Naive thymus-derived CD4-positive, alpha-beta T cell (primary cell): Measurements from ENCODE around the gene FAM107A. TPM values are rescaled to one million over a fixed set of nuclear protein-coding genes. Genes with fewer than 3 reads are reported as not detected.

ENCODE experiments used
- ATAC-seq: fragments of 150-1000 bp; cut with Tn5 transposase; 2 replicates; pipeline ENCODE4 v1.10.0; 2021; ENCODE audit warnings: mild to moderate bottlenecking, moderate library complexity
- CTCF ChIA-PET: fragments of 350-600 bp; sonication (Branson Sonifier 250); formaldehyde crosslinking; loops from one replicate; lab custom pipeline; 2021; ENCODE audit warnings: antibody characterized with exemption; lab: Charles Lee
- POLR2A ChIA-PET: fragments of 350-600 bp; sonication (Branson Sonifier 250); formaldehyde crosslinking; loops from one replicate; lab custom pipeline; 2021; ENCODE audit warnings: antibody characterized with exemption, inconsistent platforms; lab: Charles Lee
- DNase-seq, 9 donors: peaks; one replicate each; pipeline versions ENCODE4 v3.0.0 to v3.0.0-alpha.2; 2020 to 2022; ENCODE audit warnings: mixed read lengths in 1 of 9
- H3K27ac ChIP-seq: one replicate; pipeline ENCODE4 v1.7.0; 2013; ENCODE audit warnings: mild to moderate bottlenecking, low read depth, low read length, moderate library complexity
- H3K27me3 ChIP-seq, 2 donors: one replicate each; pipeline ENCODE4 v1.7.0; 2013; ENCODE audit warnings: low read length in 2 of 2, mild to moderate bottlenecking in 2 of 2, moderate library complexity in 2 of 2; ENCODE audit not compliant: control insufficient read depth in 2 of 2, insufficient read depth in 2 of 2
- H3K36me3 ChIP-seq, 3 experiments: 1 replicate in 2 of 3; 2 replicates in 1 of 3; pipeline ENCODE4 v1.7.0; 2013; ENCODE audit warnings: low read length in 3 of 3, mild to moderate bottlenecking in 3 of 3, moderate library complexity in 1 of 3; ENCODE audit not compliant: insufficient read depth in 3 of 3, control insufficient read depth in 2 of 3
- H3K4me1 ChIP-seq, 2 donors: one replicate each; pipeline ENCODE4 v1.7.0; 2013; ENCODE audit warnings: low read length in 2 of 2, mild to moderate bottlenecking in 2 of 2, moderate library complexity in 1 of 2; ENCODE audit not compliant: control insufficient read depth in 2 of 2, insufficient read depth in 2 of 2
- H3K4me3 ChIP-seq: 2 replicates; pipeline ENCODE4 v1.7.0; 2013; ENCODE audit warnings: mild to moderate bottlenecking, low read length
- H3K9me3 ChIP-seq, 3 experiments: 1 replicate in 2 of 3; 2 replicates in 1 of 3; pipeline ENCODE4 v1.7.0; 2013; ENCODE audit warnings: low read length in 3 of 3; ENCODE audit not compliant: control insufficient read depth in 2 of 3
- H3K27ac Mint-ChIP-seq, 9 donors: one replicate each; pipeline ENCODE4 v1.8.0; 2020 to 2022; ENCODE audit warnings: mixed read lengths in 9 of 9, mild to moderate bottlenecking in 8 of 9, moderate library complexity in 5 of 9, inconsistent platforms in 2 of 9
- H3K27me3 Mint-ChIP-seq, 5 donors: one replicate each; pipeline ENCODE4 v1.8.0; 2021 to 2022; ENCODE audit warnings: mixed read lengths in 5 of 5, mild to moderate bottlenecking in 1 of 5
- H3K36me3 Mint-ChIP-seq, 5 donors: one replicate each; pipeline ENCODE4 v1.8.0; 2020 to 2022; ENCODE audit warnings: mixed read lengths in 5 of 5, mild to moderate bottlenecking in 3 of 5, inconsistent platforms in 1 of 5
- H3K4me1 Mint-ChIP-seq, 7 donors: one replicate each; pipeline ENCODE4 v1.8.0; 2020 to 2022; ENCODE audit warnings: mixed read lengths in 7 of 7, mild to moderate bottlenecking in 3 of 7, inconsistent platforms in 1 of 7
- H3K4me3 Mint-ChIP-seq, 10 donors: one replicate each; pipeline ENCODE4 v1.8.0; 2020 to 2022; ENCODE audit warnings: mild to moderate bottlenecking in 10 of 10, mixed read lengths in 10 of 10, moderate library complexity in 6 of 10, inconsistent platforms in 2 of 10
- H3K9me3 Mint-ChIP-seq, 11 donors: one replicate each; pipeline ENCODE4 v1.8.0; 2020 to 2022; ENCODE audit warnings: mixed read lengths in 11 of 11, mild to moderate bottlenecking in 4 of 11, inconsistent platforms in 1 of 11, moderate library complexity in 1 of 11
- intact Hi-C, 2 donors: fragments of 100-400 bp; cut with micrococcal nuclease; formaldehyde crosslinking; loops; one replicate each; pipeline ENCODE4 v1.15.1; 2023
- polyA plus RNA-seq, 2 donors: library from polyadenylated mRNA; unstranded; fragments of 300-500 nt; fragmentation: Illumina TruSeq; gene quantifications; one replicate each; pipeline ENCODE4 v1.2.3, GENCODE V29; 2021
- total RNA-seq, 6 experiments: library from RNA in 5 of 6; stranded (reverse) in 5 of 6; gene quantifications; 1 replicate in 5 of 6; 2 replicates in 1 of 6; pipeline ENCODE4 v1.2.3 and lab custom pipeline; 2021 to 2026

FAM107A gene
- total and polyA plus RNA-seq, 7 experiments from 2014 or later: not detected

DNA sequence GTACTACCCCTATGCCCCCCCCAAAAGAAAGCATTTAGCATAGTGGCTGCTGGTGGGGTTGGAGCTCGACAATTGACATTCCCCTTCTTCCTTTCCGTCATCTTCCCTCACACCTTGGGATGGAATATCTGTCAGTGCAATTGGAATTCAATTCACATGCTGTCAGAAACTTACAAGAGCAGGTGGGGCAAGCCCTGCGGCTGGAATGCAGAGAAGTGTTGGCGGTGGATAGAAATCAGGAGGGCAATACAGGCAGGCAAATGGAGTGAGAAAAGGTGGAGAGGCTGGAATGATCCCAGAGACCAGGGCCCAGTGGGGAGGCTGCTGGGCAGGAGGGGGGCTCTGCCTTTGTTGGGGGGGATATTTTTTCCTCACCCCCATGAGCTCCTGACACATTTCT, 45.2 kb upstream of the FAM107A start:
- intact Hi-C loops: no loop called here
- DNase-seq: no peak
- Histone ChIP-seq H3K27me3 (no peaks in the 10 kb centered on the region), H3K27ac (no peak overlapping the region), H3K9me3 (no peaks in the 10 kb centered on the region), H3K36me3 (no peaks in the 10 kb centered on the region), H3K4me1 (no peaks in the 10 kb centered on the region), H3K4me3 (no peak overlapping the region)
- ChIA-PET CTCF (interaction anchor here (0.6 kb wide), 1 partner anchor 1920 kb away, joined by 4 read pairs; no protein-coding TSS in a partner anchor), POLR2A (no interaction called here)
- Mint-ChIP-seq H3K9me3 (no peaks in the 10 kb centered on the region), H3K27ac (no peak overlapping the region), H3K4me3 (no peak overlapping the region), H3K36me3 (no peaks in the 10 kb centered on the region), H3K27me3 (peaks cover 0 to 4% (median 0%) of the 10 kb centered on the region in 5 donors), H3K4me1 (peaks cover 0 to 4% (median 0%) of the 10 kb centered on the region in 7 donors)
- no peak for ATAC-seq

DNA sequence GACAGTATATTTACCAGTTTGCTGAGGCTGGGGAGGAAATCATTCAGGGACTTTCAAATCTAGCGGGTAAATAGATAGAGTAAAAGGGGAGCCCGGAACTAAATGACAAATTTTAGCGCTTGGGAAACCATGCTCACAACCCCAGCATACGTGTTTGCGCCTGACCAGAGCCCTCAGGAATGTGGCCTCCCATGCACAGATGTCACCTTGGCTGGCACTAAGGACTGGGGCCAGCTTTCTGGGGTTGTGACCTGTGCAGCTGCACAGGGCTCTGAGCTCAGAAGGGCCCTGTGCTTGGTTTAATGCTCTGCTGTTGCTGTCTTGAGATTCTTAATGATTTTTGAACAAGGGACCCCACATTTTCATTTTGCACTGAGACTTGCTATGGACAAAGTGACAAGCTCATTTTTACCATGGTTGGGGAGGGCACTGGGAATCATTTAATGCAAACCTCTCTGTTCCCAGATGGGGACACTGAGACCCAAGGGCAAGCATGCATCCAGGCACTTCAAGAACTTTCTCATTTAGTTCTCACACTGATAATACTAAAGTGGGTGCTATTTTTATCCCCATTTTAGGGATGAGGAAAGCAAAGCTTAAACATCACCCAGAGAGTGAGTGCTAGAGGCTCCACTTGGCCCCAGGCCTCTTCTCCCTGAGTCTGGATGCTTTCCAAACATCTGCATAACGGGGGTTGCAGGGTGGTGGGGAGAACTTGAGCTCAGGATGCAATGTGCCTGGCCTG, 44.1 kb upstream of the FAM107A start:
- ChIA-PET POLR2A (no interaction called here), CTCF (interaction anchor here (1.3 kb wide), 1 partner anchor 9 kb away, joined by 4 read pairs; no protein-coding TSS in a partner anchor)
- H3K27ac Mint-ChIP-seq: no peak overlapping the region
- peaks cover 0 to 4% (median 0%) of the 10 kb centered on the region in 7 donors for H3K4me1 Mint-ChIP-seq
- Histone ChIP-seq H3K4me1 (no peaks in the 10 kb centered on the region), H3K36me3 (no peaks in the 10 kb centered on the region), H3K9me3 (no peaks in the 10 kb centered on the region), H3K27me3 (no peaks in the 10 kb centered on the region), H3K4me3 (no peak overlapping the region), H3K27ac (no peak overlapping the region)
- intact Hi-C loops: no loop called here
- H3K27me3 Mint-ChIP-seq: peaks cover 0 to 4% (median 0%) of the 10 kb centered on the region in 5 donors
- H3K36me3 Mint-ChIP-seq: no peaks in the 10 kb centered on the region
- DNase-seq: no peak
- ATAC-seq: no peak
- H3K4me3 Mint-ChIP-seq: no peak overlapping the region
- no peaks in the 10 kb centered on the region for H3K9me3 Mint-ChIP-seq

DNA sequence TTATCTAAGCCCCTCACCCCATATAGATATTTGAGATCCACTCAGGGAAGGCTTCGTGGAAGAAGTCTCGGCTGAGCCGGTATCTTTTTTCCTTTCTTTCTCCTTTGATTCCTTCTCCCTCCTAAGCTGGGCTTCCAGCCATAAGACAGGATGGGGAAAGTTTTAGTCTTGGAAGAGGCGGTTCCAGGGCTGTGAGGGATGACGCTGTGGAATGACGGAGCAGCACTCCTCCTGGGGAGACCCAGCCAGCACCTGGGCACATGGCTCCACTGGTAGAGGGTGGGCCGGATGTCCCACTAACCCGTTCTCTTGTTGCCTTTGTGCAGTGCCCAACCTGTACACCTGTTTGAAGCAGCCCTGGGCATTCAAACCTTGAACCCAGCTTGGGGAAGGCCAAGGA, 43.2 kb upstream of the FAM107A start:
- Mint-ChIP-seq H3K4me3 (no peak overlapping the region), H3K27me3 (peaks cover 0 to 4% (median 0%) of the 10 kb centered on the region in 5 donors)
- CTCF ChIA-PET: no interaction called here

DNA sequence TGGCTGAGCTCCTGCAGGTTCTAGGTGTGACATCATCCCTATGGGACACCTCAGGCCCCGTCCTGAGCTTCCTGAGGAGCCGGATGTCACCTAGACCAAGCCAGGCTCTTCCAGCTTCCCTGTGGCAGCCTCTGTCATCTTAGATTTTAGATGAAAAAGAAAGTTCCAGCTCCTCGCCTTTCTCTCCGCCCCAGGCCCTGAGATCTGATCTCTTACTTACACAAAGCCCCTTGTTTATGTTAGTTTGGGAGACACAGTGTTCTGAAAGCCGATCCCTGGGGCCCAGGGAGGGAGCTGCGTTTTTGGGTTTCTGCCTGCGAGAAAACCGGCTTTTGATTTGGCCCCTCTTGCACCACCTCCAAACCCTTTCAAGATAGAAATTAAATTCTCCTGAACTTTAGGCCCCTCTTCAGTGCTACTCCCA, 40.2 kb upstream of the FAM107A start:
- Histone ChIP-seq H3K9me3 (no peaks in the 10 kb centered on the region), H3K36me3 (no peaks in the 10 kb centered on the region), H3K4me3 (no peak overlapping the region), H3K27me3 (no peaks in the 10 kb centered on the region), H3K4me1 (no peaks in the 10 kb centered on the region), H3K27ac (no peak overlapping the region)
- no peaks in the 10 kb centered on the region for H3K36me3 Mint-ChIP-seq
- intact Hi-C loops: no loop called here
- ChIA-PET POLR2A (no interaction called here), CTCF (interaction anchor here (1.2 to 1.5 kb wide), 2 partner anchors 8 to 33 kb away, joined by 3 to 4 read pairs; no protein-coding TSS in a partner anchor)
- no peaks in the 10 kb centered on the region for H3K4me1 Mint-ChIP-seq
- no peak overlapping the region for H3K4me3 Mint-ChIP-seq
- H3K27ac Mint-ChIP-seq: no peak overlapping the region
- peaks cover 0 to under 1% (median 0%) of the 10 kb centered on the region in 5 donors for H3K27me3 Mint-ChIP-seq
- no peaks in the 10 kb centered on the region for H3K9me3 Mint-ChIP-seq
- ATAC-seq (no peak), DNase-seq (no peak)

More for the DNA sequence above, 43.2 kb upstream of the FAM107A start:
- POLR2A ChIA-PET: no interaction called here
- intact Hi-C loops: no loop called here
- no peak overlapping the region for H3K27ac Mint-ChIP-seq
- no peaks in the 10 kb centered on the region for H3K9me3 ChIP-seq
- H3K36me3 ChIP-seq: no peaks in the 10 kb centered on the region
- H3K36me3 Mint-ChIP-seq: no peaks in the 10 kb centered on the region
- no peak overlapping the region for H3K4me3 ChIP-seq
- ATAC-seq (no peak), DNase-seq (no peak)
- peaks cover 0 to 3% (median 0%) of the 10 kb centered on the region in 7 donors for H3K4me1 Mint-ChIP-seq
- no peaks in the 10 kb centered on the region for H3K27me3 ChIP-seq
- H3K9me3 Mint-ChIP-seq: no peaks in the 10 kb centered on the region
- H3K27ac ChIP-seq: no peak overlapping the region
- H3K4me1 ChIP-seq: no peaks in the 10 kb centered on the region

DNA sequence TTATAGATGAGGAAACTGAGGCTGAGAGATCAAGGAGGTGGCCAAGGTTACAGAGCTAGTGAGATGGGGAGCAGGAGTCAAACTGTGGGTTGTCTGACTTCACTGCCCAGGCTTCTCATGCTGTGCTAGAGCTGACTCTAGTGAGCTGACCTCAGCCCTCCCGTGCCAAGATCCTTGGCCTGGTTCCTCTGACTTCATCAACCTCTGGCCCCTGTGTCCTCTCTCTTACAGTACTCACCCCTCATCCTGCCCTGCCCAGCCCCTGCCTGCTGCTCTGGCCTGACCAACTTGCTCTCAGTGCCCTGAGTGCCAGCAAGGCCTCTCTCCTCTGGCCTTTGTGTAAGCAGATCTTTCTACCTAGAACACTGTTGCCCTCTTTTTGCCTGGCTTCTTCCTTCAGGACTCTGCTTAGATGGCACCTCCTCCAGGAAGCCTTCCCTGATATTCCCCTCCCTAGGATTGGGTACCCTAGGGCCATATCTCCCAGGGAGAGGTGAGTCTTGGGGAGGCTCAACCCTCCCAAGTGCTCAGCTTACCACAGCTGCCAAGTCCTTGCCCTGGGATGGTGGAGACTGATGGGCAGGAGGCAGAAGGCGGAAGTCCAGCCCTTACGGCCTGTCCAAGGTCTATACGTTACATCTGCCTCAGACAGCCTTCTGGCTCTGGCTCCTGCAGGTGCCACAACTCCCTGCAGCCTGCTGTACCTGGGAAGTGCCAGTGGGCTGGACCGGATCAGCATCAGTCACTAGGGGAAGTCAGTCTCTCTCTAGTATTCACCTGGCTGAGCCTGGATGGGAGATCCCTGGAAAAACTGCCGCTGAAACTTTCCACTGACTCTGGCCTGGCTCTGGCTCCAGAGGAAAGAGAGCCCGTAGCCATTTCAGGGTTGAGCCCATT, 36.3 kb upstream of the FAM107A start:
- Mint-ChIP-seq H3K9me3 (peaks cover 0 to 1% (median 0%) of the 10 kb centered on the region in 11 donors), H3K36me3 (no peaks in the 10 kb centered on the region), H3K4me3 (no peak overlapping the region), H3K4me1 (no peaks in the 10 kb centered on the region), H3K27ac (no peak overlapping the region), H3K27me3 (peaks cover 0 to 11% (median under 1%) of the 10 kb centered on the region in 5 donors)
- CTCF ChIA-PET: no interaction called here
- Histone ChIP-seq H3K27me3 (no peaks in the 10 kb centered on the region), H3K4me1 (no peaks in the 10 kb centered on the region), H3K4me3 (no peak overlapping the region), H3K27ac (no peak overlapping the region), H3K9me3 (no peaks in the 10 kb centered on the region), H3K36me3 (no peaks in the 10 kb centered on the region)
- POLR2A ChIA-PET: no interaction called here
- intact Hi-C loops: no loop called here
- ATAC-seq (no peak), DNase-seq (no peak)

DNA sequence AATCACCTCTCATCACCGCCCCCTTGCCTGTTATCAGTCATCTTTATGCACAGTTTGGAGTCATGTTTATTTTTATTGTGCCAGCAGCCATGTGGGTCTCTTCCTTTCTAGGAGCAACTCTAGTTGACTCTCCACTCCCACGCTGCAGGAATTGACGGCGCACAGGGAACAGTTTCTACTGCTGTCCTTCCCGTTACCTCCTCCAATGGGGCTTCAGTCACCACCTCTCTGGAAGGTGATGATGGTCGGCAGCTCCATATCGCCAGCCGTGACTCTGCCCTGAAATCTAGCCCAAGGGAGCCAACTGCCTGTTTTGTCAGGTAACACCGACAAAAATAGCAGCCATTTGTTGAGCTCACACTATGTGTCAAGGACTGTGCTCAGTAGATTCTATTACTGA, 35.6 kb upstream of the FAM107A start:
- CTCF ChIA-PET: no interaction called here

More for the DNA sequence above, 35.6 kb upstream of the FAM107A start:
- H3K27ac ChIP-seq: no peak overlapping the region
- intact Hi-C loops: no loop called here
- Mint-ChIP-seq H3K4me3 (no peak overlapping the region), H3K4me1 (no peaks in the 10 kb centered on the region), H3K27me3 (peaks cover 0 to 11% (median 7%) of the 10 kb centered on the region in 5 donors), H3K9me3 (peaks cover 0 to 1% (median 0%) of the 10 kb centered on the region in 11 donors), H3K27ac (no peak overlapping the region), H3K36me3 (no peaks in the 10 kb centered on the region)
- H3K4me3 ChIP-seq: no peak overlapping the region
- no peaks in the 10 kb centered on the region for H3K27me3 ChIP-seq
- POLR2A ChIA-PET: no interaction called here
- H3K9me3 ChIP-seq: no peaks in the 10 kb centered on the region
- H3K36me3 ChIP-seq: no peaks in the 10 kb centered on the region
- no peak for DNase-seq
- ATAC-seq: no peak
- no peaks in the 10 kb centered on the region for H3K4me1 ChIP-seq
